A673 (cell line): ENCODE data around the gene TMX2. TPM values are rescaled to one million over a fixed set of nuclear protein-coding genes. Genes with fewer than 3 reads are reported as not detected.

Experiments used
- BruUV-seq: library from RNA; stranded (reverse); fragments of 400-500 nt; replicated peaks from 2 replicates; lab custom pipeline; 2021; lab: Mats Ljungman, UMichigan
- CTCF ChIA-PET: fragments of 300-600 bp; sonication (Branson Sonifier 250); formaldehyde crosslinking; loops from one replicate; lab custom pipeline; 2022; ENCODE audit warnings: antibody characterized with exemption; lab: Charles Lee
- POLR2A ChIA-PET: fragments of 300-600 bp; sonication (Branson Sonifier 250); formaldehyde crosslinking; loops from one replicate; lab custom pipeline; 2022; ENCODE audit warnings: antibody characterized with exemption; ENCODE audit not compliant: low non-redundant PET; lab: Charles Lee
- DNase-seq: peaks from one replicate; pipeline ENCODE4 v3.0.0-alpha.2; 2015; ENCODE audit warnings: low spot score
- H3K27ac ChIP-seq: fragments of 200-600 bp; sonication (generic); 2 replicates; pipeline ENCODE4 v1.5.1; 2016; ENCODE audit warnings: mixed run types, low read depth, mild to moderate bottlenecking, mixed read lengths, antibody characterized with exemption, low read length; ENCODE audit not compliant: poor library complexity, severe bottlenecking
- H3K27me3 ChIP-seq: fragments of 200-600 bp; sonication (generic); replicated peaks from 2 replicates; pipeline ENCODE4 v1.6.1; 2017; ENCODE audit warnings: mixed run types, low read depth, mild to moderate bottlenecking, mixed read lengths, antibody characterized with exemption, low read length; ENCODE audit not compliant: insufficient read depth, poor library complexity
- H3K36me3 ChIP-seq: fragments of 200-600 bp; sonication (generic); 2 replicates; pipeline ENCODE4 v1.6.1; 2016; ENCODE audit warnings: mixed run types, mild to moderate bottlenecking, mixed read lengths, antibody characterized with exemption, low read length; ENCODE audit not compliant: insufficient read depth, poor library complexity, severe bottlenecking
- H3K4me1 ChIP-seq: fragments of 200-600 bp; sonication (generic); 2 replicates; pipeline ENCODE4 v1.6.1; 2017; ENCODE audit warnings: mixed run types, mild to moderate bottlenecking, mixed read lengths, antibody characterized with exemption, low read length; ENCODE audit not compliant: insufficient read depth, poor library complexity, severe bottlenecking
- H3K4me3 ChIP-seq: fragments of 200-600 bp; sonication (generic); 2 replicates; pipeline ENCODE4 v1.5.1; 2016; ENCODE audit warnings: low read depth, mixed run types, mild to moderate bottlenecking, mixed read lengths, low read length; ENCODE audit not compliant: poor library complexity, severe bottlenecking
- H3K9me3 ChIP-seq: fragments of 200-600 bp; sonication (generic); 2 replicates; pipeline ENCODE4 v1.6.1; 2016; ENCODE audit warnings: mixed run types, low read depth, mild to moderate bottlenecking, mixed read lengths, antibody characterized with exemption, low read length; ENCODE audit not compliant: poor library complexity, severe bottlenecking
- CTCF ChIP-seq: fragments of 300-800, 200-600 bp; sonication (generic); conservative IDR thresholded peaks from 2 replicates; pipeline ENCODE4 v1.5.1; 2017; ENCODE audit warnings: low read depth, mild to moderate bottlenecking, antibody characterized with exemption, low read length, moderate library complexity, mixed read lengths
- EZH2 ChIP-seq: fragments of 200-600 bp; sonication (generic); IDR thresholded peaks from 2 replicates; pipeline ENCODE4 v1.6.1; 2017; ENCODE audit warnings: borderline replicate concordance, low read depth, mild to moderate bottlenecking, mixed read lengths, antibody characterized with exemption, low read length; ENCODE audit not compliant: poor library complexity, severe bottlenecking
- intact Hi-C: fragments of 100-400 bp; cut with micrococcal nuclease; formaldehyde crosslinking; loops from one replicate; pipeline ENCODE4 v1.10.0; 2022; ENCODE audit not compliant: unreplicated experiment
- total RNA-seq: library from RNA; stranded (reverse); gene quantifications from 2 replicates; pipeline ENCODE4 v1.2.3, GENCODE V29; 2021

The TMX2 gene
- total RNA-seq, 1 experiment from 2014 or later, result 186 TPM

DNA sequence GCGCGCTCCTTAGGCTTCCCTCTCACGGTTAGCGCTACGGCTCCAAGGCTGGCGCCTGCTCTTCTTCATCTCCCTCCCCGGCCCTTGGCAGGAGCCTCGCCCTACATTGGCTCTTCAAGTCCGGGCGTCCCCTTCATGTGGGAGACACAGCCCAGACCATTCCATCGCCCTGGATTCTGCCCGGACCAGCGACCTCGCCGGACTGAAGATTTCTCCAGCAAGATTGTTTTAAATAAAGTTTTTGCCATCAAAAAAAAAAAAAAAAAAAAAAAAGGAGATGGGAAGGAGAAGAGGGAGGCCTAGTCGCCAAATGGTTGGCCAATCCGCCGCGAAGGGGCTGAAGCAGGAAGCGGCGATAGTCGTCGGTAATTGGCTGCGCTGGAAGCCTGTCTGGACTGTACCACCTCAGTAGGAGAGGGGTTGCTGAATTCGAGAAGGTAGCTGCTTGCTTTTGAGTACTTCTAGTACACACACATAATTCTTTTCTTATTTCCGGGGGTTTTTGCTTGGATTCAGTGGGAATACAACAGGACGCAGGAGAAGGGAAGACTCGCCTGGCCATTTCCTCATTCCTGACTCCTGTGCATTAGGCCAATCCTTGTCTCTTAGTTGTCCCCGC is 45.2 kb upstream of the TMX2 start:
- CTCF ChIA-PET, result interaction anchor here (1.1 kb wide), 1 partner anchor 23 kb away, joined by 3 read pairs; no protein-coding TSS in a partner anchor
- TF ChIP-seq EZH2 (no peak), CTCF (no peak)
- POLR2A ChIA-PET, result no interaction called here
- no peaks in the 10 kb centered on the region for H3K9me3 ChIP-seq
- peak overlapping the region; percentile 70 for H3K4me3 ChIP-seq
- peaks cover 10% of the 10 kb centered on the region for H3K4me1 ChIP-seq
- no peaks in the 10 kb centered on the region for H3K27me3 ChIP-seq
- peak overlapping the region; percentile 97 for H3K27ac ChIP-seq
- peak; percentile 99 for DNase-seq
- intact Hi-C loops, result loop anchor here (5.0 kb wide), 2 partner anchors 45 to 330 kb away; partner anchors contain the start of genes MED19, P2RX3, SSRP1 and TMX2
- peaks cover 6% of the 10 kb centered on the region for H3K36me3 ChIP-seq
- BruUV-seq, result no TSS peak

DNA sequence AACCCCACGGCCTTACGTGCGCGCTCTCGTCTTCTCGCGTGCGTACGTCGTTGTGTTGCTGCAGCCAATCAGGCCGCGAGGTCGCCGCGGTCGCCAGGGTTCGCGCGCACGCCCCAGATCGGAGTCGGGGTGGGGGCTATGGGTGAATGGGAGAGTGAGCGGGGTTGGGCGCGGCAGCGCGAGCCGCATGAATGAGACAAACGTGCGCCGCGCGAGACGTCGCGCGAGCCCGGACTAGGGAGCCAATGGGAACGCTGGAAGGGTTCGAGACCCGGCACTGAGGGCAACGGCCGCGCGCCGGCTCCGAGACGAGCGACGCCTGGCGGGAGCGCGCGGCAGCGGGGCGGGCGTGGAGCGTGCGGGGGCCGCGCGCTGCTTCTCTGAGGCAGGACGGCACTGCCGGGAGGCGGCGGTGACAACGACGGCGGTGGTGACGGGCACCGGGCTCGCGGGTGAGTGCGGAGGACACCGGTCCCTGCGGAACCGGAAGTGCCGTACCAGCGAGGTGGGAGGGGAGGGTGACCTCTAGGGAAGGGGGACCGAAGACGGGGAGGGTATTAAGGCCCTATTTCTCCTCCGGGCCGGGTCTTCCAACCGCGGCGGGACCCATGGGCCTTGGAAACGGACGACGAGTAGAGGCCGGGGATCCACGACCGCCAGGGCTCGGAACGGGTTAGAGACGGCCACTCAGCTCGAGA is 44.5 kb upstream of the TMX2 start, which contains the start of gene ZDHHC5:
TSS of gene ZDHHC5 (plus strand) at position 379 of the 698 bp plus-strand sequence. CDS start 4,977 bp downstream, outside the sequence.
- Histone ChIP-seq H3K9me3 (no peaks in the 10 kb centered on the region), H3K4me1 (peaks cover 10% of the 10 kb centered on the region), H3K27me3 (no peaks in the 10 kb centered on the region), H3K36me3 (peaks cover 12% of the 10 kb centered on the region), H3K4me3 (peak within 1 kb of the TSS; percentile 70), H3K27ac (peak within 1 kb of the TSS; percentile 97)
- BruUV-seq, result no TSS peak
- ChIA-PET CTCF (interaction anchor here (0.6 kb wide), 1 partner anchor 916 kb away, joined by 3 read pairs; no protein-coding TSS in a partner anchor), POLR2A (no interaction called here)
- no peak for TF ChIP-seq EZH2
- TF ChIP-seq CTCF, result peak; percentile 46
- intact Hi-C loops, result loop anchor here (5.0 kb wide), 2 partner anchors 44 to 331 kb away; partner anchors contain the start of genes MED19, P2RX3, SSRP1 and TMX2
- DNase-seq, result peak; percentile 100

DNA sequence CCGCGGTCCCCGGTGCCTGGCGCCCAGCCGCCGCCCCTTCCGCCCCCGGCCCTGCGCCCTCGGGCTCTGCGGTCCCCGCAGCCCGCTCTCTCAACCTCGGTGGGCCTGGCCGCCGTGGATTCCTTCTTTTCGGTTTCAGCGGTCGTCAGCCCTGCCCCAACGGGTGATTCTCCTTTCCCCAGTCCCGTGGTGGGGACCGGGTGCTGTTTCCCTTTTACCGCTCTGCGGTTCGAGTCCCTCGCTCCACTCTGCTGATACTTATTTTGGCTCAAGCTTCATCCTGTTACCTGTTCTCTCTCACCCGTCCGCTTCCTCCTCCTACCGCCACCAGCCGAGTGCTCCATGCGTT is 44.0 kb upstream of the TMX2 start:
- H3K27ac ChIP-seq, result peak overlapping the region; percentile 97
- ChIA-PET CTCF (interaction anchor here (0.6 kb wide), 1 partner anchor 916 kb away, joined by 3 read pairs; no protein-coding TSS in a partner anchor), POLR2A (no interaction called here)
- H3K4me3 ChIP-seq, result peak overlapping the region; percentile 70
- intact Hi-C loops, result loop anchor here (5.0 kb wide), 2 partner anchors 44 to 331 kb away; partner anchors contain the start of genes MED19, P2RX3, SSRP1 and TMX2
- no peaks in the 10 kb centered on the region for H3K9me3 ChIP-seq
- TF ChIP-seq EZH2 (no peak), CTCF (no peak)
- DNase-seq, result no peak
- no TSS peak for BruUV-seq
- H3K36me3 ChIP-seq, result peaks cover 18% of the 10 kb centered on the region
- H3K27me3 ChIP-seq, result no peaks in the 10 kb centered on the region
- H3K4me1 ChIP-seq, result peaks cover 10% of the 10 kb centered on the region
